RWPE1 (cell line): Measurements from ENCODE around the gene PRR30.
"Not testable (repeated sequence)": the region's sequence is repeated elsewhere in the genome, so short reads cannot be mapped to it uniquely, and the experiment has no call there.

Experiments
- CTCF ChIA-PET: fragments of 350-600 bp; sonication (Branson Sonifier 250); formaldehyde crosslinking; extraction: SDS; loops from one replicate; lab custom pipeline; 2021; lab: Yijun Ruan, JAX
- POLR2A ChIA-PET: fragments of 400-600 bp; formaldehyde crosslinking; extraction: SDS; loops from one replicate; lab custom pipeline; 2020; ENCODE audit warnings: antibody characterized with exemption; ENCODE audit not compliant: low non-redundant PET; lab: Yijun Ruan, JAX
- DNase-seq: peaks from one replicate; pipeline ENCODE4 v3.0.0; 2012; ENCODE audit warnings: low spot score
- H3K27ac ChIP-seq: fragments of 450-650 bp; 2 replicates; pipeline ENCODE4 v1.5.1; 2017
- CTCF ChIP-seq: fragments of 450-650 bp; conservative IDR thresholded peaks from 2 replicates; pipeline ENCODE4 v1.5.1; 2017; ENCODE audit warnings: low read depth, mild to moderate bottlenecking

The PRR30 gene

DNA sequence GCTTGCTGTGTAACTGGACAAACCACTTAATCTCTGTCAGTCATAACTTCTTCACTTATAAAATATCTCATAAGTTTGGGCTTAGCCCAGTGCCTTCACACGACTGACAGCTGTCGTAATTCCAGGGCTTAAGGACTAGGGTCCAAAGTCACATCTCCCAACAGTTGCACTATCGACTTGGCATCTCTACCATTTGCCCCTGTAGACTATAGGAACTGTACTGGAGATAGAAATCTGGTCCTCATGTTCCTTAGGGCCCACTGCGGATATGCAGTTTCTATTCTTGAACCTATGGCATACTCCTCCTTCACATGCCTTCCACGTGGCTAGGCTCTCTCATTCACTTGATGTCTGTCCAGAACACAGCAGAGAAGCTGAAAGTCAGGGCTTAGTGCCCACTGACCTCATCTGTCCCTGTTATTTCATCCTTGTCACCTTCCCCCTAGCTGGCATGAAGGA is 12.9 kb downstream of the PRR30 start:
- CTCF ChIA-PET = no interaction called here
- no peak for DNase-seq

DNA sequence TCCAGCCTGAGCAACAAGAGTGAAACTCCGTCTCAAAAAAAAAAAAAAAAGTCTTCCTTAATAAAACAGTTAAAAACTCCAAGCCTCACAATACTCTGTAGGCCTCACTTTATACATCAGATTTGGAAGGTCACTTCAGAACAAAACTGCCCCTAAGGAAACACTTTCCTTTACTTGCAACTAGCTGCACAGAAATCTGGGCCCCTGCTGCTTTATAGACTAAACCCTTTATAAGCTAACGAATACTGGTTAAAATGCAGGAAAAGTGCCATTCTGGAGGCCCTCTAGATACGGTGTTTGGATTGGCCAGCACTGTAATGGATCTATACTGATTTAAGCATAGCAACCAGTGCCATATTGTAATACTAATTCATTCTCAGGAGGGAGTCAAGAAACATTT is 14.1 kb downstream of the PRR30 start:
- CTCF ChIA-PET = no interaction called here
- no peak for TF ChIP-seq CTCF
- POLR2A ChIA-PET = no interaction called here
- DNase-seq = no peak
- no peak overlapping the region for H3K27ac ChIP-seq

More for the DNA sequence above, 12.9 kb downstream of the PRR30 start:
- POLR2A ChIA-PET = no interaction called here
- no peak overlapping the region for H3K27ac ChIP-seq
- TF ChIP-seq CTCF = no peak

- no peak for DNase-seq
- TF ChIP-seq CTCF = no peak
- CTCF ChIA-PET = interaction anchor here (0.5 to 1.4 kb wide), 4 partner anchors 11 to 277 kb away, joined by 3 to 4 read pairs (median 3); partner anchors contain the start of gene PREB
- H3K27ac ChIP-seq = no peak within 1 kb of the TSS
- POLR2A ChIA-PET = no interaction called here
These were observed 15.7 kb downstream of the PRR30 start, which contains the start of gene ABHD1 for GRCh38 chr2:27123302-27124150. Gene ABHD1, plus strand, starts transcription at chr2:27123815. Its CDS starts 134 bp downstream, at chr2:27123949.

DNA sequence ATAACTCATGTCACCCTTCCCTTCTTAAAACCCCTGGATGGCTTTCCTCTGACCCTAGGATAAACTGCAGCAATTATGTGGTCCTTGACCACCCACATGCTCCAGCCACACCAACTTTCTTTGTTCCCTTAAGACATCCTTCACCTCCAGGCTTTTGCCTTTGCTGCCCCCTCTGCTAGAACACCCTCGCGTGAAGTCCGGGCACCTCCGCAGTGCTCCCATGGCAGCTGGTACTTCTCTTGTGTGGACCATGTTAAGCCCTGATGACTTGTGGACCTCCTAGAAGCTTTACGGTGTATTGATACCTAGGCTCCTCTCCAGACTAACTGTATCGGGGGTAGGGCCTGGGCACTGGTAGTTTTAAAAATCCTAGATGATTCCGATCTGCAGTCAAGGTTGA is 16.4 kb downstream of the PRR30 start:
- no peak for DNase-seq
- TF ChIP-seq CTCF = no peak
- H3K27ac ChIP-seq = no peak overlapping the region
- ChIA-PET CTCF (interaction anchor here (1.4 kb wide), 1 partner anchor 12 kb away, joined by 4 read pairs; the partner anchor contains the start of gene PREB), POLR2A (no interaction called here)

- CTCF ChIA-PET = no interaction called here
- no peak for TF ChIP-seq CTCF
- DNase-seq = no peak
- H3K27ac ChIP-seq = no peak overlapping the region
- POLR2A ChIA-PET = no interaction called here
These were observed 17.3 kb downstream of the PRR30 start for GRCh38 chr2:27121906-27122305.

DNA sequence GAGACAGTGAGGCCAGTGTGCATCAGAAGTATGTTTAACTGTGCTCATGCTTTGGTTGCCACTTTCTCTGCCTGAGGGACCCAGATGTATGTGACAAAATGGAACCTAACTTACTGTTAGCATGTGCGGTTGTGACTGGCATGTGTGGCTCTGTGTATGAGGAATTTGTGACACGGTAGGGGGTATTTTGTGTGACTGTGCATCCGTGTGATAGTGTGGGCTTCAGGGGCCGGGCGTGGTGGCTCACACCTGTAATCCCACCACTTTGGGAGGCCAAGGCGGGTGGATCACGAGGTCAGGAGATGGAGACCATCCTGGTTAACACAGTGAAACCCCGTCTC is 19.9 kb downstream of the PRR30 start:
- POLR2A ChIA-PET, CTCF ChIA-PET, H3K27ac ChIP-seq, DNase-seq: not testable (repeated sequence)
